ENCODE measurements around the gene FHAD1. TPM values are rescaled to one million over a fixed set of nuclear protein-coding genes. Genes with fewer than 3 reads are reported as not detected.

FHAD1 gene
- total RNA-seq, 1 experiment from 2014 or later: 3.5 TPM

- TF ChIP-seq ZFX (IDR thresholded peaks at IDR 0.05) (no peak), SP1 (IDR thresholded peaks at IDR 0.05; ENCODE audit: low read depth) (no peak), CTCF (IDR thresholded peaks at IDR 0.05 in 2 of 3, conservative IDR thresholded peaks at IDR 0.05 in 1 of 3; ENCODE audit: borderline replicate concordance in 1 of 3, insufficient read depth in 1 of 3, low read depth in 2 of 3, low read length in 2 of 3) (no peak), EZH2 (IDR thresholded peaks at IDR 0.05) (no peak), SIN3A (IDR thresholded peaks at IDR 0.05; ENCODE audit: low read depth) (no peak), ZNF274 (IDR thresholded peaks at IDR 0.05; ENCODE audit: low read depth, low read length) (no peak), FOSL1 (IDR thresholded peaks at IDR 0.05; ENCODE audit: low read depth) (no peak)
- Histone ChIP-seq H3K27ac (ENCODE audit: low read depth, low read length) (no peak overlapping the region), H2AFZ (ENCODE audit: low read depth, low read length, poor library complexity, severe bottlenecking) (no peak overlapping the region), H3K4me2 (ENCODE audit: low read length) (no peak overlapping the region), H4K20me1 (ENCODE audit: insufficient read depth) (no peaks in the 10 kb centered on the region), H3K4me1 (ENCODE audit: control insufficient read depth in 1 of 2, insufficient read depth in 2 of 2, low read length in 2 of 2) (no peaks in the 10 kb centered on the region), H3K4me3 (replicated peaks in 1 of 2; ENCODE audit: low read depth in 1 of 2, low read length in 2 of 2) (no peak overlapping the region), H3K27me3 (ENCODE audit: insufficient read depth, low read length) (no peaks in the 10 kb centered on the region), H3K9me2 (ENCODE audit: insufficient read depth) (no peaks in the 10 kb centered on the region), H3K9ac (ENCODE audit: low read length) (no peak overlapping the region), H3K79me2 (ENCODE audit: insufficient read depth, low read length) (no peaks in the 10 kb centered on the region), H3K9me3 (ENCODE audit: control insufficient read depth in 1 of 2, insufficient read depth in 1 of 2, low read depth in 1 of 2, low read length in 2 of 2) (no peaks in the 10 kb centered on the region), H3K36me3 (ENCODE audit: control insufficient read depth in 1 of 2, insufficient read depth in 2 of 2, low read length in 2 of 2) (no peaks in the 10 kb centered on the region)
- ChIA-PET POLR2A (no interaction called here), CTCF (no interaction called here), RAD21 (ENCODE audit: low non-redundant PET in 1 of 2, low total read pairs in 2 of 2, uncharacterized antibody in 2 of 2, unreplicated experiment in 2 of 2) (no interaction called here)
- no peak for ATAC-seq
- no TSS peak for BruUV-seq (replicated peaks)
- DNase-seq (ENCODE audit: low read depth, low spot score): no peak
- intact Hi-C loops (cut with micrococcal nuclease): no loop called here
These were observed 134.8 kb downstream of the FHAD1 start for GRCh38 chr1:15381805-15382204.

- Histone ChIP-seq H3K4me1 (ENCODE audit: control insufficient read depth in 1 of 2, insufficient read depth in 2 of 2, low read length in 2 of 2) (no peaks in the 10 kb centered on the region), H3K9me2 (ENCODE audit: insufficient read depth) (no peaks in the 10 kb centered on the region), H3K9ac (ENCODE audit: low read length) (no peak overlapping the region), H4K20me1 (ENCODE audit: insufficient read depth) (no peaks in the 10 kb centered on the region), H3K9me3 (ENCODE audit: control insufficient read depth in 1 of 2, insufficient read depth in 1 of 2, low read depth in 1 of 2, low read length in 2 of 2) (no peaks in the 10 kb centered on the region), H3K79me2 (ENCODE audit: insufficient read depth, low read length) (no peaks in the 10 kb centered on the region), H3K4me3 (replicated peaks in 1 of 2; ENCODE audit: low read depth in 1 of 2, low read length in 2 of 2) (no peak overlapping the region), H2AFZ (ENCODE audit: low read depth, low read length, poor library complexity, severe bottlenecking) (no peak overlapping the region), H3K27ac (ENCODE audit: low read depth, low read length) (no peak overlapping the region), H3K27me3 (ENCODE audit: insufficient read depth, low read length) (no peaks in the 10 kb centered on the region), H3K36me3 (ENCODE audit: control insufficient read depth in 1 of 2, insufficient read depth in 2 of 2, low read length in 2 of 2) (no peaks in the 10 kb centered on the region), H3K4me2 (ENCODE audit: low read length) (no peak overlapping the region)
- CTCF ChIA-PET: no interaction called here
- DNase-seq (ENCODE audit: low read depth, low spot score) (no peak), ATAC-seq (no peak)
- RAD21 ChIA-PET (ENCODE audit: low non-redundant PET in 1 of 2, low total read pairs in 2 of 2, uncharacterized antibody in 2 of 2, unreplicated experiment in 2 of 2): no interaction called here
- BruUV-seq (replicated peaks): no TSS peak
- POLR2A ChIA-PET: no interaction called here
- intact Hi-C loops (cut with micrococcal nuclease): no loop called here
- TF ChIP-seq YY1 (IDR thresholded peaks at IDR 0.05; ENCODE audit: extremely low read depth, insufficient replicate concordance, low read depth, low read length) (no peak), FOSL1 (IDR thresholded peaks at IDR 0.05; ENCODE audit: low read depth) (no peak), EZH2phosphoT487 (IDR thresholded peaks at IDR 0.05; ENCODE audit: borderline replicate concordance) (no peak), EZH2 (IDR thresholded peaks at IDR 0.05) (no peak), ELF1 (IDR thresholded peaks at IDR 0.05; ENCODE audit: borderline replicate concordance, low read depth) (no peak), CBX3 (IDR thresholded peaks at IDR 0.05; ENCODE audit: low read depth) (no peak), RAD21 (IDR thresholded peaks at IDR 0.05; ENCODE audit: low read depth) (no peak), REST (IDR thresholded peaks at IDR 0.05; ENCODE audit: low read depth) (no peak), SP1 (IDR thresholded peaks at IDR 0.05; ENCODE audit: low read depth) (no peak), ATF3 (IDR thresholded peaks at IDR 0.05) (no peak)
These were observed 135.8 kb downstream of the FHAD1 start for GRCh38 chr1:15382601-15383518.

All from HCT116 (cell line).